ENCODE data around the gene PROP1.

Gene PROP1

GRCh38 chr5:177966839-177967166, 29.2 kb downstream of the PROP1 start:
- Histone ChIP-seq H2BK5ac (ENCODE audit: low read depth, low read length, poor library complexity) (no peak overlapping the region), H3K18ac (ENCODE audit: low read length) (no peak overlapping the region), H3K4ac (ENCODE audit: low read depth, low read length) (no peak overlapping the region), H3K27me3 (ENCODE audit: insufficient read depth, low read length) (no peaks in the 10 kb centered on the region), H4K8ac (ENCODE audit: low read depth, low read length) (no peak overlapping the region), H3K79me1 (ENCODE audit: low read length) (no peaks in the 10 kb centered on the region), H2AK5ac (ENCODE audit: low read length) (no peak overlapping the region), H3K9me3 (ENCODE audit: insufficient read depth, low read depth, low read length) (peaks cover 5% of the 10 kb centered on the region), H3K23ac (ENCODE audit: low read length) (no peak overlapping the region), H3K36me3 (ENCODE audit: control insufficient read depth in 1 of 2, insufficient read depth in 2 of 2, low read length in 2 of 2) (no peaks in the 10 kb centered on the region), H4K12ac (ENCODE audit: low read depth, low read length) (no peak overlapping the region), H3K4me3 (ENCODE audit: low read depth, low read length) (no peak overlapping the region), H3K27ac (ENCODE audit: low read depth, low read length) (no peak overlapping the region), H2AFZ (ENCODE audit: insufficient read depth, low read length, poor library complexity) (no peak overlapping the region), H3K14ac (ENCODE audit: low read length) (no peak overlapping the region), H3K4me2 (ENCODE audit: low read length) (no peak overlapping the region), H2BK120ac (ENCODE audit: insufficient read depth, low read length, poor library complexity) (no peak overlapping the region), H3K79me2 (ENCODE audit: control insufficient read depth, insufficient read depth, low read length, poor library complexity) (no peaks in the 10 kb centered on the region), H2BK12ac (ENCODE audit: low read length) (no peak overlapping the region), H3K9ac (ENCODE audit: low read length) (no peak overlapping the region), H3K4me1 (ENCODE audit: control insufficient read depth in 1 of 2, insufficient read depth in 2 of 2, low read length in 2 of 2) (no peaks in the 10 kb centered on the region), H4K91ac (ENCODE audit: low read depth, low read length) (no peak overlapping the region)
- DNase-seq, result no peak
- WGBS (ENCODE audit: extremely low coverage, insufficient coverage, insufficient read length), result no CpG with 5 or more reads among the region's 7 CpGs

- Histone ChIP-seq H3K9ac (ENCODE audit: low read length) (no peak overlapping the region), H2BK12ac (ENCODE audit: low read length) (no peak overlapping the region), H3K23ac (ENCODE audit: low read length) (no peak overlapping the region), H3K27me3 (ENCODE audit: insufficient read depth, low read length) (no peaks in the 10 kb centered on the region), H4K91ac (ENCODE audit: low read depth, low read length) (no peak overlapping the region), H3K4me1 (ENCODE audit: control insufficient read depth in 1 of 2, insufficient read depth in 2 of 2, low read length in 2 of 2) (no peaks in the 10 kb centered on the region), H4K12ac (ENCODE audit: low read depth, low read length) (no peak overlapping the region), H3K79me1 (ENCODE audit: low read length) (no peaks in the 10 kb centered on the region), H3K4me2 (ENCODE audit: low read length) (no peak overlapping the region), H2BK120ac (ENCODE audit: insufficient read depth, low read length, poor library complexity) (no peak overlapping the region), H2BK5ac (ENCODE audit: low read depth, low read length, poor library complexity) (no peak overlapping the region), H3K4ac (ENCODE audit: low read depth, low read length) (no peak overlapping the region), H3K18ac (ENCODE audit: low read length) (no peak overlapping the region), H3K27ac (ENCODE audit: low read depth, low read length) (no peak overlapping the region), H3K14ac (ENCODE audit: low read length) (no peak overlapping the region), H3K79me2 (ENCODE audit: control insufficient read depth, insufficient read depth, low read length, poor library complexity) (no peaks in the 10 kb centered on the region), H2AK5ac (ENCODE audit: low read length) (no peak overlapping the region), H2AFZ (ENCODE audit: insufficient read depth, low read length, poor library complexity) (no peak overlapping the region), H3K36me3 (ENCODE audit: control insufficient read depth in 1 of 2, insufficient read depth in 2 of 2, low read length in 2 of 2) (no peaks in the 10 kb centered on the region), H3K4me3 (ENCODE audit: low read depth, low read length) (no peak overlapping the region), H4K8ac (ENCODE audit: low read depth, low read length) (no peak overlapping the region), H3K9me3 (ENCODE audit: insufficient read depth, low read depth, low read length) (peaks cover 7% of the 10 kb centered on the region)
- no peak for DNase-seq
- WGBS (ENCODE audit: extremely low coverage, insufficient coverage, insufficient read length), result no CpG with 5 or more reads among the region's 19 CpGs
These were observed 29.8 kb downstream of the PROP1 start for GRCh38 chr5:177966009-177966838.

GRCh38 chr5:177964471-177964870, 31.6 kb downstream of the PROP1 start:
- Histone ChIP-seq H3K27me3 (ENCODE audit: insufficient read depth, low read length) (no peaks in the 10 kb centered on the region), H2BK12ac (ENCODE audit: low read length) (no peak overlapping the region), H3K79me2 (ENCODE audit: control insufficient read depth, insufficient read depth, low read length, poor library complexity) (no peaks in the 10 kb centered on the region), H4K8ac (ENCODE audit: low read depth, low read length) (no peak overlapping the region), H3K9me3 (ENCODE audit: insufficient read depth, low read depth, low read length) (peaks cover 7% of the 10 kb centered on the region), H3K36me3 (ENCODE audit: control insufficient read depth in 1 of 2, insufficient read depth in 2 of 2, low read length in 2 of 2) (no peaks in the 10 kb centered on the region), H3K9ac (ENCODE audit: low read length) (no peak overlapping the region), H3K79me1 (ENCODE audit: low read length) (no peaks in the 10 kb centered on the region), H3K27ac (ENCODE audit: low read depth, low read length) (no peak overlapping the region), H3K4me3 (ENCODE audit: low read depth, low read length) (no peak overlapping the region), H2BK120ac (ENCODE audit: insufficient read depth, low read length, poor library complexity) (no peak overlapping the region), H4K91ac (ENCODE audit: low read depth, low read length) (no peak overlapping the region), H2AK5ac (ENCODE audit: low read length) (no peak overlapping the region), H3K18ac (ENCODE audit: low read length) (no peak overlapping the region), H4K12ac (ENCODE audit: low read depth, low read length) (no peak overlapping the region), H2BK5ac (ENCODE audit: low read depth, low read length, poor library complexity) (no peak overlapping the region), H3K23ac (ENCODE audit: low read length) (no peak overlapping the region), H3K4me1 (ENCODE audit: control insufficient read depth in 1 of 2, insufficient read depth in 2 of 2, low read length in 2 of 2) (no peaks in the 10 kb centered on the region), H3K4ac (ENCODE audit: low read depth, low read length) (no peak overlapping the region), H2AFZ (ENCODE audit: insufficient read depth, low read length, poor library complexity) (no peak overlapping the region), H3K4me2 (ENCODE audit: low read length) (no peak overlapping the region), H3K14ac (ENCODE audit: low read length) (no peak overlapping the region)
- no peak for DNase-seq
- WGBS (ENCODE audit: extremely low coverage, insufficient coverage, insufficient read length), result no CpG with 5 or more reads among the region's 12 CpGs

GRCh38 chr5:177963966-177964365, 32.1 kb downstream of the PROP1 start:
- Histone ChIP-seq H4K12ac (ENCODE audit: low read depth, low read length) (no peak overlapping the region), H3K79me1 (ENCODE audit: low read length) (no peaks in the 10 kb centered on the region), H3K4me1 (ENCODE audit: control insufficient read depth in 1 of 2, insufficient read depth in 2 of 2, low read length in 2 of 2) (no peaks in the 10 kb centered on the region), H2AK5ac (ENCODE audit: low read length) (no peak overlapping the region), H4K91ac (ENCODE audit: low read depth, low read length) (no peak overlapping the region), H3K9ac (ENCODE audit: low read length) (no peak overlapping the region), H3K36me3 (ENCODE audit: control insufficient read depth in 1 of 2, insufficient read depth in 2 of 2, low read length in 2 of 2) (no peaks in the 10 kb centered on the region), H3K4me3 (ENCODE audit: low read depth, low read length) (no peak overlapping the region), H3K23ac (ENCODE audit: low read length) (no peak overlapping the region), H3K14ac (ENCODE audit: low read length) (no peak overlapping the region), H2BK120ac (ENCODE audit: insufficient read depth, low read length, poor library complexity) (no peak overlapping the region), H3K79me2 (ENCODE audit: control insufficient read depth, insufficient read depth, low read length, poor library complexity) (no peaks in the 10 kb centered on the region), H2BK12ac (ENCODE audit: low read length) (no peak overlapping the region), H3K4me2 (ENCODE audit: low read length) (no peak overlapping the region), H3K4ac (ENCODE audit: low read depth, low read length) (no peak overlapping the region), H3K9me3 (ENCODE audit: insufficient read depth, low read depth, low read length) (peaks cover 7% of the 10 kb centered on the region), H2AFZ (ENCODE audit: insufficient read depth, low read length, poor library complexity) (no peak overlapping the region), H3K27me3 (ENCODE audit: insufficient read depth, low read length) (no peaks in the 10 kb centered on the region), H2BK5ac (ENCODE audit: low read depth, low read length, poor library complexity) (no peak overlapping the region), H3K18ac (ENCODE audit: low read length) (no peak overlapping the region), H3K27ac (ENCODE audit: low read depth, low read length) (no peak overlapping the region), H4K8ac (ENCODE audit: low read depth, low read length) (no peak overlapping the region)
- no peak for DNase-seq
- WGBS (ENCODE audit: extremely low coverage, insufficient coverage, insufficient read length), result no CpG with 5 or more reads among the region's 14 CpGs

All from trophoblast cell (in vitro differentiated cells and primary cell).